ENCODE results near the gene PRM2.

Gene PRM2

GRCh38 chr16:11296351-11296705 lies 20.0 kb upstream of the PRM2 start:
- TF ChIP-seq ZNF311 (tag by site-specific recombination; IDR thresholded peaks at IDR 0.05; ENCODE audit: borderline replicate concordance), result no peak
- TF ChIP-seq MEIS1 (CRISPR knock-in tag; IDR thresholded peaks at IDR 0.05; ENCODE audit: borderline replicate concordance), result no peak
- no peak for TF ChIP-seq KLF17 (tag by site-specific recombination; IDR thresholded peaks at IDR 0.05)
- TF ChIP-seq ZNF324 (tag by site-specific recombination; IDR thresholded peaks at IDR 0.05), result no peak
- no peak for TF ChIP-seq KLF10 (tag by site-specific recombination; IDR thresholded peaks at IDR 0.05)
- no peak for TF ChIP-seq ZBTB48 (tag by site-specific recombination; IDR thresholded peaks at IDR 0.05)
- TF ChIP-seq ZIC2 (tag by site-specific recombination; IDR thresholded peaks at IDR 0.05), result no peak
- peak; percentile 93 for TF ChIP-seq ZFP3 (tag by site-specific recombination; IDR thresholded peaks at IDR 0.05; ENCODE audit: low read depth)
- TF ChIP-seq, protein P1, sequence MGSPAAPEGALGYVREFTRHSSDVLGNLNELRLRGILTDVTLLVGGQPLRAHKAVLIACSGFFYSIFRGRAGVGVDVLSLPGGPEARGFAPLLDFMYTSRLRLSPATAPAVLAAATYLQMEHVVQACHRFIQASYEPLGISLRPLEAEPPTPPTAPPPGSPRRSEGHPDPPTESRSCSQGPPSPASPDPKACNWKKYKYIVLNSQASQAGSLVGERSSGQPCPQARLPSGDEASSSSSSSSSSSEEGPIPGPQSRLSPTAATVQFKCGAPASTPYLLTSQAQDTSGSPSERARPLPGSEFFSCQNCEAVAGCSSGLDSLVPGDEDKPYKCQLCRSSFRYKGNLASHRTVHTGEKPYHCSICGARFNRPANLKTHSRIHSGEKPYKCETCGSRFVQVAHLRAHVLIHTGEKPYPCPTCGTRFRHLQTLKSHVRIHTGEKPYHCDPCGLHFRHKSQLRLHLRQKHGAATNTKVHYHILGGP (tag by site-specific recombination; IDR thresholded peaks at IDR 0.05), result no peak
- H3K4me1 ChIP-seq (ENCODE audit: control insufficient read depth, insufficient read depth, low read length), result no peaks in the 10 kb centered on the region; the same call in 1 of the 2 replicates
- H3K27ac ChIP-seq (ENCODE audit: extremely low read depth, low read depth, low read length), result no peak overlapping the region
- ChIA-PET CTCF (no interaction called here), POLR2A (interaction anchor here (2.4 kb wide), 1 partner anchor 40 kb away, joined by 8 read pairs; the partner anchor contains the start of gene SOCS1)
- no peaks in the 10 kb centered on the region for H3K36me3 ChIP-seq (ENCODE audit: control insufficient read depth in 2 of 2, insufficient read depth in 1 of 2, low read length in 2 of 2)
- H3K9me3 ChIP-seq (ENCODE audit: control insufficient read depth, insufficient read depth, low read depth, low read length), result no peaks in the 10 kb centered on the region
- H3K4me3 ChIP-seq (ENCODE audit: low read depth, low read length), result no peak overlapping the region

GRCh38 chr16:11295672-11296071 lies 19.4 kb upstream of the PRM2 start:
- Histone ChIP-seq H3K36me3 (ENCODE audit: control insufficient read depth in 2 of 2, insufficient read depth in 1 of 2, low read length in 2 of 2) (no peaks in the 10 kb centered on the region), H3K4me3 (ENCODE audit: low read depth, low read length) (no peak overlapping the region), H3K9me3 (ENCODE audit: control insufficient read depth, insufficient read depth, low read depth, low read length) (no peaks in the 10 kb centered on the region), H3K4me1 (ENCODE audit: control insufficient read depth, insufficient read depth, low read length) (no peaks in the 10 kb centered on the region; the same call in 1 of the 2 replicates), H3K27ac (ENCODE audit: extremely low read depth, low read depth, low read length) (no peak overlapping the region)
- TF ChIP-seq ZNF23 (tag by site-specific recombination; IDR thresholded peaks at IDR 0.05; ENCODE audit: borderline replicate concordance) (no peak), ZNF155 (tag by site-specific recombination; IDR thresholded peaks at IDR 0.05) (no peak), ZNF223 (tag by site-specific recombination; IDR thresholded peaks at IDR 0.05) (no peak), ZNF274 (IDR thresholded peaks at IDR 0.05; ENCODE audit: low read length) (no peak), ZNF274 (tag by site-specific recombination; IDR thresholded peaks at IDR 0.05; ENCODE audit: borderline replicate concordance) (no peak), CTCF (tag by site-specific recombination; IDR thresholded peaks at IDR 0.05) (no peak), ZBTB26 (tag by site-specific recombination; optimal IDR thresholded peaks at IDR 0.05) (no peak), ZNF701 (tag by site-specific recombination; IDR thresholded peaks at IDR 0.05) (no peak), GLIS2 (tag by site-specific recombination; IDR thresholded peaks at IDR 0.05) (no peak), ZNF791 (tag by site-specific recombination; IDR thresholded peaks at IDR 0.05) (no peak), ZNF548 (tag by site-specific recombination; IDR thresholded peaks at IDR 0.05) (no peak), KLF1 (tag by site-specific recombination; IDR thresholded peaks at IDR 0.05) (no peak), ATF2 (tag by site-specific recombination; IDR thresholded peaks at IDR 0.05; ENCODE audit: low read depth) (no peak), ZNF112 (tag by site-specific recombination; IDR thresholded peaks at IDR 0.05) (no peak), KLF8 (tag by site-specific recombination; IDR thresholded peaks at IDR 0.05) (no peak), ZNF394 (tag by site-specific recombination; IDR thresholded peaks at IDR 0.05; ENCODE audit: borderline replicate concordance) (no peak), TCF7L2 (IDR thresholded peaks at IDR 0.05; ENCODE audit: borderline replicate concordance, low read depth, low read length) (no peak), ZNF529 (tag by site-specific recombination; IDR thresholded peaks at IDR 0.05; ENCODE audit: insufficient replicate concordance) (no peak)
- CTCF ChIA-PET, result no interaction called here
- POLR2A ChIA-PET, result no interaction called here

Data from HEK293 (cell line).